Hepatocyte (in vitro differentiated cells): ENCODE measurements around the gene PDE11A. TPM values are rescaled to one million over a fixed set of nuclear protein-coding genes. Genes with fewer than 3 reads are reported as not detected.

Experiments used
- DNase-seq: peaks from one replicate; pipeline ENCODE4 v3.0.0-alpha.2; 2016; ENCODE audit warnings: low spot score
- H2AFZ ChIP-seq: fragments of 200-600 bp; sonication (generic); 2 replicates; pipeline ENCODE4 v1.6.0; 2016; ENCODE audit warnings: antibody characterized with exemption, mild to moderate bottlenecking
- H3K27ac ChIP-seq: fragments of 200-600 bp; sonication (generic); 2 replicates; pipeline ENCODE4 v1.5.1; 2016; ENCODE audit warnings: mild to moderate bottlenecking
- H3K27me3 ChIP-seq: fragments of 200-600 bp; sonication (generic); 2 replicates; pipeline ENCODE4 v1.6.1; 2016
- H3K36me3 ChIP-seq: fragments of 200-600 bp; sonication (generic); replicated peaks from 2 replicates; pipeline ENCODE4 v1.5.1; 2016; ENCODE audit warnings: low read depth; ENCODE audit not compliant: insufficient read depth
- H3K4me1 ChIP-seq: fragments of 200-600 bp; sonication (generic); 2 replicates; pipeline ENCODE4 v1.5.1; 2016; ENCODE audit warnings: mild to moderate bottlenecking, moderate library complexity; ENCODE audit not compliant: insufficient read depth
- H3K4me2 ChIP-seq: fragments of 200-600 bp; sonication (generic); 2 replicates; pipeline ENCODE4 v1.6.0; 2016
- H3K4me3 ChIP-seq: fragments of 200-600 bp; sonication (generic); 2 replicates; pipeline ENCODE4 v1.5.1; 2016; ENCODE audit warnings: mild to moderate bottlenecking
- H3K79me2 ChIP-seq: fragments of 200-600 bp; sonication (generic); 2 replicates; pipeline ENCODE4 v1.6.0; 2017; ENCODE audit warnings: mild to moderate bottlenecking
- H3K9me2 ChIP-seq: fragments of 200-600 bp; sonication (generic); replicated peaks from 2 replicates; pipeline ENCODE4 v1.6.0; 2017; ENCODE audit warnings: mild to moderate bottlenecking; ENCODE audit not compliant: insufficient read depth
- H3K9me3 ChIP-seq: fragments of 200-600 bp; sonication (generic); 2 replicates; pipeline ENCODE4 v1.5.1; 2016; ENCODE audit warnings: low read depth, mild to moderate bottlenecking
- H4K20me1 ChIP-seq: fragments of 200-600 bp; sonication (generic); 2 replicates; pipeline ENCODE4 v1.6.0; 2016; ENCODE audit warnings: mild to moderate bottlenecking; ENCODE audit not compliant: insufficient read depth, poor library complexity, severe bottlenecking
- EZH2 ChIP-seq: fragments of 200-600 bp; sonication (generic); IDR thresholded peaks from 2 replicates; pipeline ENCODE4 v1.6.1; 2016; ENCODE audit warnings: antibody characterized with exemption, mild to moderate bottlenecking, borderline replicate concordance
- EZH2phosphoT487 ChIP-seq: fragments of 200-600 bp; sonication (generic); IDR thresholded peaks from one replicate; pipeline ENCODE4 v1.6.1; 2018; ENCODE audit warnings: antibody characterized with exemption, mild to moderate bottlenecking, low read depth, moderate library complexity; ENCODE audit not compliant: unreplicated experiment, severe bottlenecking
- WGBS: methylation state at CpG from one replicate; pipeline ENCODE4 v1.1.6; 2016; ENCODE audit warnings: low lambda C conversion rate; ENCODE audit errors: missing lambda C conversion rate; 5-methylcytosine and 5-hydroxymethylcytosine counted together
- polyA plus RNA-seq: library from polyadenylated mRNA; unstranded; fragments of >200 nt; fragmentation: Nextera tagmentation; extraction: Ambion mirVana; gene quantifications from 2 replicates; pipeline ENCODE4 v1.2.1, GENCODE V29; 2016
- total RNA-seq: library from RNA; depleted of rRNA; stranded (reverse); fragments of >200 nt; gene quantifications from 2 replicates; pipeline ENCODE4 v1.2.3, GENCODE V29; 2014
- TF ChIP-seq, protein P1 (sequence below): fragments of 200-600 bp; sonication (generic); IDR thresholded peaks from 2 replicates; pipeline ENCODE4 v1.5.1; 2016; ENCODE audit warnings: antibody characterized with exemption, mild to moderate bottlenecking; ENCODE audit not compliant: poor library complexity

PDE11A gene
- total and polyA plus RNA-seq, 2 experiments from 2014 or later: 0.71 to 1.9 TPM

DNA sequence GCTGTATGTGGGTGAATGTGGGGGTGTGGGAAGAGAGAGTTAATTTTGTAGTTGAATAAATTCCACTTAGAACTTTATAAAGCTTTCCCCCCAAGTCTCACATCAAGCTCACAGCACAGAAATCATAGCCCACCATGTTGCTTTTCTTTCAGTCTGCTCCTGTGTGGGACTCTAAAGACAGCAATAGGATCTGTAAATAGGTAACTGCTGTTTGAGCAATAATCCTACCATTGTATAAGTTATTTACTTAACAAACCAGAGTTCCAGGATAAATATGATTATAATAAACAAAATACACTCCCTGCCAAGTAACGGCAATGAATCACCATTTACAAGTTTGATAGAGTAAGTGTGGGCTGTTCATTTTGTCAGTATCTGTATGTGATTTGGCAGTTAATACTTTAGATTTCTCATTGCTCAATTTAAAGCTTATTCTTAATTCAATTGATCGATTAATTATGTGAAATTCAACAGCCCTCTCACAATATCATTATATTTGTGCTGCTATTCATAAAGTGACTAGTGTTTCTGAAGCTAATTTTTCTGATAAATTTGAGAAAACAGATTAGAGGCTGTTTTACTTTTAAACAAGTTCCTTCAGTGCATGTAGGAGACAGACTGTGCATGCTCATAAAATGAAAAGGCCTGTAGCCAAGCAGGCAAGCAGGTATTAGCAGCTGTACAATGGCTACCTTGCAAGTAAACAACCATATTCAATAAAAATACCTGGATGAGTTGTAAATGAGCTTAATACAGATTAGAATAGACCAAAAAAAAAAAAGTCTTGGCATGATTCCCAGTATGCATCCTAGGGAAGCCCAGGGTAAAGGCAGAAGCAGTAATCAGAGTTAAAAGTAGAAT is 142.7 kb downstream of the PDE11A start:
- H2AFZ ChIP-seq: no peak overlapping the region
- 65% methylated on average over 2 of the region's 2 CpGs for WGBS
- no peak overlapping the region for H3K27ac ChIP-seq
- no peak overlapping the region for H3K4me2 ChIP-seq
- no peaks in the 10 kb centered on the region for H3K9me2 ChIP-seq
- no peaks in the 10 kb centered on the region for H3K36me3 ChIP-seq
- no peak overlapping the region for H3K4me3 ChIP-seq
- H3K4me1 ChIP-seq: peaks cover 8% of the 10 kb centered on the region
- no peak for DNase-seq
- no peaks in the 10 kb centered on the region for H4K20me1 ChIP-seq
- H3K9me3 ChIP-seq: no peaks in the 10 kb centered on the region
- H3K27me3 ChIP-seq: no peaks in the 10 kb centered on the region
- H3K79me2 ChIP-seq: no peaks in the 10 kb centered on the region
- TF ChIP-seq, protein P1, sequence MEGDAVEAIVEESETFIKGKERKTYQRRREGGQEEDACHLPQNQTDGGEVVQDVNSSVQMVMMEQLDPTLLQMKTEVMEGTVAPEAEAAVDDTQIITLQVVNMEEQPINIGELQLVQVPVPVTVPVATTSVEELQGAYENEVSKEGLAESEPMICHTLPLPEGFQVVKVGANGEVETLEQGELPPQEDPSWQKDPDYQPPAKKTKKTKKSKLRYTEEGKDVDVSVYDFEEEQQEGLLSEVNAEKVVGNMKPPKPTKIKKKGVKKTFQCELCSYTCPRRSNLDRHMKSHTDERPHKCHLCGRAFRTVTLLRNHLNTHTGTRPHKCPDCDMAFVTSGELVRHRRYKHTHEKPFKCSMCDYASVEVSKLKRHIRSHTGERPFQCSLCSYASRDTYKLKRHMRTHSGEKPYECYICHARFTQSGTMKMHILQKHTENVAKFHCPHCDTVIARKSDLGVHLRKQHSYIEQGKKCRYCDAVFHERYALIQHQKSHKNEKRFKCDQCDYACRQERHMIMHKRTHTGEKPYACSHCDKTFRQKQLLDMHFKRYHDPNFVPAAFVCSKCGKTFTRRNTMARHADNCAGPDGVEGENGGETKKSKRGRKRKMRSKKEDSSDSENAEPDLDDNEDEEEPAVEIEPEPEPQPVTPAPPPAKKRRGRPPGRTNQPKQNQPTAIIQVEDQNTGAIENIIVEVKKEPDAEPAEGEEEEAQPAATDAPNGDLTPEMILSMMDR: no peak
- TF ChIP-seq EZH2phosphoT487 (no peak), EZH2 (no peak)

DNA sequence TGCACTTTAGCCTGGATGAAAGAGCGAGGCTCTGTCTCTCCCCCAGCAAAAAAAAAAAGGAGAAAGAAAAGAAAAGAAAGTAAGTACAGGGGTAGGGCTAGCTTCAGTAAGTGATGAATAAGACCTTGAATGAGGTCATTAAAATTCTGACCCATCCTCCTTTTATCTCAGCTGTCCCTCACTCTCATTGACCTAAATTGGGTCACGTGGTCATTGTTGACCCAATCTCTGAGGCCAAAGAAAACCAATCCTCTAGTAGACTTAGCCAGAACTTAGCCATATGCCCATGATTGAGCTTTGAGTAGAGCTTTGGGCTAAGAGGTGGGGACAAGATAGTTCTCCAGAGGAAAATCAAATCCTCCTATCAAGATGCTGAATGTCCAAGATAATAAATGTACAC is 149.3 kb downstream of the PDE11A start:
- WGBS: 82% methylated on average over 2 of the region's 2 CpGs
- Histone ChIP-seq H3K9me3 (no peaks in the 10 kb centered on the region), H3K9me2 (no peaks in the 10 kb centered on the region), H3K4me2 (no peak overlapping the region), H3K79me2 (no peaks in the 10 kb centered on the region), H3K27me3 (no peaks in the 10 kb centered on the region), H3K4me3 (no peak overlapping the region), H3K27ac (no peak overlapping the region), H4K20me1 (no peaks in the 10 kb centered on the region), H3K4me1 (no peaks in the 10 kb centered on the region), H3K36me3 (no peaks in the 10 kb centered on the region), H2AFZ (no peak overlapping the region)
- no peak for DNase-seq
- TF ChIP-seq, protein P1: no peak
- TF ChIP-seq EZH2phosphoT487 (no peak), EZH2 (no peak)

DNA sequence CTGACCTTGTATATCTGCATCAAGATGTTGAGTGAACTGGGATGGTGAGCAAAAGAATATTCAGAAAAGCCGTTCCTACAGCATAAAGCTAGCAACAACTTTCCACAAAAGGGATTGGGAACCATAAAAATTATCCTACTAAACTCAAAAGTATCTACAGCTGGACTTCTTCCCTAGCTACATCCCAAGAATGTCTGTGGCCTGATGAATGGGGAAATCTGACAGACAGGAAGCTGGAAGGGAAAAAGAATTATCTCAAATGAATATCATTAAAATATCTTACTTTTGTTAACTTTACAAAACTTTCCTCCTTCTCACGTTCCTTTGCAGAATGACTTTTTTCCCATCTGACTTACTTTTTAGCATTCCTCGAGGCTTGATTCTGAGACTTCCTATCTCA is 150.9 kb downstream of the PDE11A start:
- WGBS: 82% methylated on average over 3 of the region's 3 CpGs
- Histone ChIP-seq H3K4me2 (no peak overlapping the region), H3K4me3 (no peak overlapping the region), H3K36me3 (no peaks in the 10 kb centered on the region), H3K27me3 (no peaks in the 10 kb centered on the region), H3K27ac (no peak overlapping the region), H3K9me3 (no peaks in the 10 kb centered on the region), H4K20me1 (no peaks in the 10 kb centered on the region), H3K79me2 (no peaks in the 10 kb centered on the region), H3K4me1 (no peaks in the 10 kb centered on the region), H3K9me2 (no peaks in the 10 kb centered on the region), H2AFZ (no peak overlapping the region)
- no peak for DNase-seq
- TF ChIP-seq EZH2phosphoT487 (no peak), EZH2 (no peak)
- TF ChIP-seq, protein P1: no peak
